HUES6 (cell line): ENCODE measurements around the gene DCST1.

Source experiments
- H3K27ac ChIP-seq: 2 replicates; pipeline ENCODE4 v1.7.0; 2013; ENCODE audit warnings: low read depth, mild to moderate bottlenecking, low read length, inconsistent platforms
- H3K27me3 ChIP-seq: 2 replicates; pipeline ENCODE4 v1.6.1; 2013; ENCODE audit warnings: low read length; ENCODE audit not compliant: control insufficient read depth, insufficient read depth
- H3K36me3 ChIP-seq: 2 replicates; pipeline ENCODE4 v1.6.1; 2013; ENCODE audit warnings: low read length; ENCODE audit not compliant: control insufficient read depth, insufficient read depth
- H3K4me1 ChIP-seq: 2 replicates; pipeline ENCODE4 v1.6.1; 2013; ENCODE audit warnings: low read length; ENCODE audit not compliant: control insufficient read depth, insufficient read depth
- H3K4me3 ChIP-seq: 2 replicates; pipeline ENCODE4 v1.5.1; 2013; ENCODE audit warnings: low read depth, low read length
- H3K9ac ChIP-seq: one replicate; pipeline ENCODE4 v1.6.1; 2013; ENCODE audit warnings: mild to moderate bottlenecking, low read length
- H3K9me3 ChIP-seq: 2 replicates; pipeline ENCODE4 v1.6.1; 2013; ENCODE audit warnings: low read depth, low read length; ENCODE audit not compliant: control insufficient read depth, insufficient read depth

The DCST1 gene

DNA sequence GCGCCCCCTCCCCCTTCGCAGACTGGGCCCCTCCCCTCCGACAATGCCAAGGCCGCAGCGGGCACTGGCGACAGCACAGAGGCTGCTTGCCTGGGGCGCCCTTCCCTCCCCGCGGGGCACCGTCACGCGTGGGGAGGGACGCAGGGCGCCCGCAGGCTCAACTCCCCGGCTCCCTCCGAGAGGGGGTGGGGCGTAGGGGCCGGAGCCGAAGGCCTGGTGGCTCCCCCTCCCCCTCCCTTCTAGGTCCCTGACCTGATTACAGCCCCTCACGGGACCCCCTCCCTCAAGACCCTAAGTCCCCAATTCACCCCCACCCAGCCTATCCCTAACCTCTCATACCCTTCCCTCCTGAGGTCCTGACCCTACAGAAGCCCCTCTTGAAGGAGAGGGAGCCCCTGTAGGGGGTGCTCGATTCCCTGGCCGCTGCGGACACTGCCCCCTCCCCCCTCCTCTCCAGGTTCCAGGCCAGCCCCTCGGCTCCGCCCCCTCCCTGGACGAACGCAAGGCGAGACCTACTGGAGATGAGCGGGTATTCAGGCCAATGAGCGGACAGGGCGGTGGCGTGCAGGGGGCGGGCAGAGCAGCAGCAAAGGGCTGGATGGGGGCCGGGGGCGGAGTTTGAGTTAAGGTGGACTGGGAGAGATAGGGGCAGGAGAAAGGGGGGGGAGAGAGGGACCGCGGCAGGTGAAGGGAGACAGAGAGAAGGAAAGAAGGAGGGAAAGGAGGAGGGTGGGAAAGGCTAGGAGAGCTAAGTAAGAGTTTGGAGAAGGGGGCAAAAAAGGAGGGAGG lies 31.8 kb upstream of the DCST1 start:
- Histone ChIP-seq H3K4me1 (peaks cover 23% of the 10 kb centered on the region), H3K27me3 (no peaks in the 10 kb centered on the region), H3K9ac (peak overlapping the region; percentile 71)

DNA sequence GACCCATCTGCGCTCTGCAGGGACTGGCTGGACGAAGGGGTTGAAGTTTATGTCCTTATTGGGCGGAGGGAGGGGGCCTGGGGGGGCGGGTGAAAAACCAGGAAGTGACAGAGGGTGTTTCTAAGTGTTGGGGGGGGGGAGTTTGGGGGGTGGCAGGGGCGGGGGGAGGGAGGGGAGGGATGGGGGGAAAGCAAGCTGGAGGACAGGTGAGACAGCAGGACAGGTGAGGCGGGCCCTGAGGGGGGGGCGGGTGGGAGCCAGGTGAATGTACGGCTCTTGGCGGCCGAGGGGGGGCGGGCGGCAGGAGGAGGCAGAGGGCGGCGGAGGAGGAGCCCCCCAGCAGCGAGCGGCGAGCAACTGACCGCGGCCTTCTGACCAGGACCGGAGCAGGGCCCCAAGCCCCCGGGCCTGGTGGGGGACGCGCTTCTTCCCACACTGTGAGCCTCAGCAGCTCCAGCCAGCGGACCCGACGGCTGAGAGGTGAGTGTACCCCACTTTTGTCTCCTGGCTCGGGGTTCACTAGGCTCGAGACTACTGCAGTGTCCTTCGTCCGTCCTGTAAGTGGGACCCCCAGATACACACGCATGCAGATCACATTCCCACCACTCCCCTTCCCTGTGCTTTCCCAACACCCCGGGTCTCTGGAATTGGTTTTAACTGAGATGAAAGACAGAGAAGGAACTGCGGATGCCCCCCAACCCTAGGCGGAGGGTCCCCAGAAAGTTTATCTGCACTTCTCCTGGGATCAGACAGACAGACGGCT lies 31.0 kb upstream of the DCST1 start, which contains the start of gene ZBTB7B:
ZBTB7B (plus strand) TSS at position 339 of the 763 bp plus-strand sequence. CDS start 11,859 bp downstream, outside the sequence.
- no peaks in the 10 kb centered on the region for H3K36me3 ChIP-seq
- H3K4me3 ChIP-seq = peak within 1 kb of the TSS; percentile 99
- H3K4me1 ChIP-seq = peaks cover 23% of the 10 kb centered on the region
- H3K9ac ChIP-seq = peak within 1 kb of the TSS; percentile 80
- no peaks in the 10 kb centered on the region for H3K9me3 ChIP-seq
- H3K27me3 ChIP-seq = no peaks in the 10 kb centered on the region
- H3K27ac ChIP-seq = peak within 1 kb of the TSS; percentile 90; the same call in 1 of the 2 replicates

More for the DNA sequence above, 31.8 kb upstream of the DCST1 start:
- Histone ChIP-seq H3K4me3 (peak overlapping the region; percentile 68), H3K27ac (peak overlapping the region; percentile 90; the same call in 1 of the 2 replicates), H3K9me3 (no peaks in the 10 kb centered on the region), H3K36me3 (no peaks in the 10 kb centered on the region)

DNA sequence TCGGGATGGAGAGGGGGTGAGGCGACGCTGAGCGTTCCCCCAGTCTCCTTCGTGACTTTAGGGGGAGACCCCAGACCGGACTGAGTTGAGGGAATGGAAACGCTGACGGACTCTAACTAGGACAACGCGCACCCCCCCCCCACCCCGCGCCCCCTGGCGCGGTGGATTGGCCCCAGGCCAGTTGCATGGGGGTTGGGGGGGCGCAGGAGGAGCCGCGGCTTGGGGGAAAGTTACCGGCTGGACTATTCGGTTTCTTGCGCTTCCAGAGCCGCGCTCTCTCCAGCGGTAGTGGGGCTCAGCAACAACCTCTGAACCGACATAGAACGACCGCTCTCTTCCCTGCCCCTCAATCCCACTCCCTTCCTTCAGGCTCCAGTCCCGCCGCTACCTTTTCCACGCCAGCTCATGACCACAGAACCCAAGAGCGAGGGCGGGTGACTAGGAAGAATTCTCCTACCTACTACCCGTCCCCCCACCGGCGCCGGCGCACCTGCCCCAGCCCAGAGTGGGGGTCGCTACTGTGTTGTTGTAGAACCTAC lies 30.3 kb upstream of the DCST1 start:
- Histone ChIP-seq H3K27ac (peak overlapping the region; percentile 34; the same call in 1 of the 2 replicates), H3K9ac (peak overlapping the region; percentile 80), H3K9me3 (no peaks in the 10 kb centered on the region), H3K4me3 (peak overlapping the region; percentile 99), H3K27me3 (no peaks in the 10 kb centered on the region), H3K36me3 (no peaks in the 10 kb centered on the region), H3K4me1 (peaks cover 28% of the 10 kb centered on the region)

DNA sequence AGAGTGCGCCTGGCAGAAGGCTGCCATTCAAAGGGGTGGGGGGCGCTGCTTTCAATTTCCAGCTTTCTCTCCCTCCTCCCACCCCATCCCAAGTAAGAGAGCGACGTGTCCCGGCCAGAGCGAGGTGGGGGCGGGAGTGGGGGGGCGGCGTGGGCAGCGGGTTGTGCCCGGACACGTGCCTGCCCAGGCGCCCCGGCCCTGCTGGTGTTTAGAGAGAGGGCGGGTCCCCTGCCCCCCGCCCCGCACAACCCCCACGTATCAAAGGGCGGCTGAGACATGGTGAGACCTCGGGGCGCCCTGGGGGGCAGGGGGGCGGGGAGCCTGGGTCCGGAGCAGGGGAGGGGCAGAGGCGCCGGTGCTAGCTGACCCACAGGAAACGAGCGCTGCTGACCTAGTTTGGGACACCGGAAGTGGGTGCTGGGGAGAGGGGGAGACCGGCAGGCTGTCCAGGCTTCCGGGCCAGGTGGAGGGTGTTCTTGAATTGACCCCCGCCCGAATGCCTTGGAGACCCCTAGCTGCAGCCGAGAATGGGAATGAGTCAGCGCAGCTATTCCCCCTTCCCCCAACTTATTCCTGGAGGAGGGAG lies 29.8 kb upstream of the DCST1 start:
- Histone ChIP-seq H3K4me1 (peaks cover 30% of the 10 kb centered on the region), H3K27ac (peak overlapping the region; percentile 34), H3K27me3 (no peaks in the 10 kb centered on the region), H3K9ac (peak overlapping the region; percentile 79), H3K4me3 (peak overlapping the region; percentile 99), H3K36me3 (no peaks in the 10 kb centered on the region), H3K9me3 (no peaks in the 10 kb centered on the region)

DNA sequence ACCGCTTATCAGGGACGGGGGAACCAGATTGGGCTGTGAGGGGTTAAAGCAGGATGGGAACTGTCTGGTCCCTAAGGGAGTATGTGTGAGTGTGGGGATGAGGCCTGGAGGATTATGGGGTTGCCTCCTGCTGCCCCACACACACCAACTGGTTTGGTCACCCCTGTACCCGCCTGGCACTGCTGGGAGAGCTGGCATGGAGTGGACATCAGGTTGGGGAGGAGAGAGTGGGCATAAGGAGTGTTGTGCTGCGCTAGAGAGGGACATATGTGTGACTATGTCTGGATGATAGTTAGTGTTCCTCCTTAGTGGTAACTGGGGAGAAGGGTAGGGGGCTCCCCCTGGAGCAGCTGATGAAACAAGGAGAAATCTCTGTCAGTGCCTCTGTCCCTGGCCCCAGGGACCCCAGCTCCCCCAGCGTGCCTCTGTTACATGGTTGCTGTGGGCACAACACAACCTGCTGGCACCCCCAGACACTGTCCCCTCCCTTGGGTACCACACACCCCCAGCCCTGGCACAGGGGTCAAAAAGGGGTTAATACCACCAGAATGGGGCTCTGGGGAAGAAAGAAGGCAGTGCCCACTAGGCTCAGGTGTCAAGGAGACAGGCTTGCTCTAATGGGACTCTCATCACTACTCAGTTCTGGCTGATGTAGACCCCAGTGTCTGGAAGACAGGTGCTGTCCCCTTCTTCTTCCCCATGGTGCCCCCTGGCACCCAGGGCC lies 29.1 kb upstream of the DCST1 start:
- Histone ChIP-seq H3K36me3 (no peaks in the 10 kb centered on the region), H3K9me3 (no peaks in the 10 kb centered on the region), H3K27me3 (no peaks in the 10 kb centered on the region), H3K4me1 (peaks cover 31% of the 10 kb centered on the region), H3K27ac (peak overlapping the region; percentile 34), H3K9ac (peak overlapping the region; percentile 12), H3K4me3 (peak overlapping the region; percentile 99)

DNA sequence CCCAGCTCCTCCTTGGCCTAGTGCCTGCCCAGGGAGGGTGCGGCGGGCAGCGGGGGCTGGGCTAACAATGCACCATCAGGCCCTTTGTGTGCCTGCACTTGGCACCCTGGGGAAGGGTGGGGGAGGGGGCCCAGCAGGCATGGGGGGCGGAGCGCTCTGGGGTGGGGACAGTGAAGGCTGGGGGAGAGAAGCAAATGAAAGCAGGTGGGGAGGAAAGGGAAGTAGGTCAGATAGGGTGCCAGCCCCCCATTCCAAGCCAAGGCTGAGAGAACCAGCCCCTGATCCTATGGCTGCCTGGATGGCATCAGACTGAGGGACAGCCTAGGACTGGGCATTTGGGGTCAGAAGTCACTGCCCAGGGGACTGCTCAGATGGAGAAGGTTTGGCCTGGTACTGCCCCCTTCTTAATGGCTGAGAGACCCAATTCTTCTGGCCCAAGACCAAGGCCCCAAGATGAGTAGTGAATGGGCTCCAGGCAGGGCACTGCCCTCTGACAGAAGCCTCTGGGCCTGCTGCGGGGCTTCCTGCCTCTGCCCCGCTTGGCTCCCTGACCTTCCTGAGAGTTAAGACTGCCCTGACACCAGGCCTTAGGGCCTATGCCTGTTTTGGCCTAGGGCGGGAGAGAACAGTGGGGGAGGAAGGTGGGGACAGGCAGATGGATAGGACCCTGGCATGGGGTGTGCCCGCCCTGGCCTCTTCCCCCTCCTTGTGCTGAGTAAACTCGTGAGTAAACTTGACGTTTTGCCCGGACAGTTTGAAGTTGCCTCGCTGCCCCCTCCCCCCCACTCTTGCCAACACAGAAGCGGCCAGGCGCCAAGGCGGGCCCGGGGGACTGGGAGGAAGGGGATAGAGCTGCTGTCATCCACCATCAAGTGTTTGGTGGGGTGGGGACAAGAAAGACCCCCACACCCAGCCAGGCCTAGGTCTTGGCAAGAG lies 28.3 kb upstream of the DCST1 start:
- Histone ChIP-seq H3K9me3 (no peaks in the 10 kb centered on the region), H3K4me3 (peak overlapping the region; percentile 99; the same call in 1 of the 2 replicates), H3K27me3 (no peaks in the 10 kb centered on the region), H3K9ac (no peak overlapping the region), H3K36me3 (no peaks in the 10 kb centered on the region), H3K4me1 (peaks cover 32% of the 10 kb centered on the region), H3K27ac (no peak overlapping the region)

DNA sequence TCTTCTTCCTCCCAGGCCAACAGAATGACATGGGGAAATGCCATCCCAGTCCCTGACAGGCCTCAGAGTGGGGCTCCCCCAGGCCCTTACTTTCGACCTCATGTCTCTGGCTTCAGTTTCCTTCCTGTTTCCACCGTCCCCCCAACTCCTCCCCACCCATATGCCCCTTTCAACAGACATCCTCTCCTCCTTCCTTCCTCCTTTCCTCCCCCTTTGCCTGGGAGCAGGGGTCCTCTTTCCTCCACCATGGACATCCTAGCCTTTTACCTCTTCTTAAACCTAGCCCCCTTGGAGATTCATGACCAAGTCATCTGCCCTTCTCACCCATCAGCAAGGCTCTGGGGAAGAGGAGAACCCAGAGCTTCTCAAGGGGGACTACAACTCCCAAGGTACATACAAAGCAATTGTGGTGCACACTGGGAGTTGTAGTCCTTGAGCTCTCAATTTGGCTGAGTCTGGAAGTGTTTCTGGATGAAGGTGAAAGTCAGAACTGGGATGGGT lies 27.0 kb upstream of the DCST1 start:
- Histone ChIP-seq H3K9ac (no peak overlapping the region), H3K4me1 (peaks cover 34% of the 10 kb centered on the region), H3K27me3 (no peaks in the 10 kb centered on the region), H3K36me3 (no peaks in the 10 kb centered on the region), H3K9me3 (no peaks in the 10 kb centered on the region), H3K4me3 (no peak overlapping the region), H3K27ac (no peak overlapping the region)

DNA sequence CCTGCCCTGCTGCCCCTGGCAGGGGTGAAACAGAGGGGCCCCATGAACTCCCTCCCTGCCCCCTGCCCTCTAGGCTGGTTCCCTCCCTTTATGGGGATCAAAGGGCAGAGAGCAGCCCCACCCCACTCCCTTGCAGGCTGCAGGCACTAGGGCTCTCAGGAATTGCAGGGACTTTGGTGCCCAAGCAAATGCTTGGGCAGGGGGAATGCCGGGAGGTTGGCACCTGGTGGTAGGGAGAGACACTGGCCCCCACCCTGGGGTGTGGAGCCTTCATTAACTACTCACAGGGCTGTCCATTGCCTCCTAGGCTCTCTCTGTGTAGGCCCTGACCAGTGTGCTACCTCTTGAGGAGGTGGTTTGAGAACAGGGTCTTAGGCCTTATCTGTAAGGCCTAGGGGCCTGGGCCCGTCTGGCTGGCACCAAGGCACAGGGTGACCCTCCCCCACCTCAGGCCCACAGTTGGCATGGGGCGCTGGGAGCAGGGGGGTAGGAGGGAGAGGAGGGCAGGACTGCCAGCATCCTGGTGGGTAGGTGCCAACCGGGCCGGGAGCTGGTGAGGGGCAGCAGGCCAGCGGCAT lies 26.3 kb upstream of the DCST1 start:
- no peaks in the 10 kb centered on the region for H3K27me3 ChIP-seq
- no peaks in the 10 kb centered on the region for H3K36me3 ChIP-seq
- no peak overlapping the region for H3K27ac ChIP-seq
- peaks cover 41% of the 10 kb centered on the region for H3K4me1 ChIP-seq
- no peak overlapping the region for H3K4me3 ChIP-seq
- no peaks in the 10 kb centered on the region for H3K9me3 ChIP-seq
- no peak overlapping the region for H3K9ac ChIP-seq

DNA sequence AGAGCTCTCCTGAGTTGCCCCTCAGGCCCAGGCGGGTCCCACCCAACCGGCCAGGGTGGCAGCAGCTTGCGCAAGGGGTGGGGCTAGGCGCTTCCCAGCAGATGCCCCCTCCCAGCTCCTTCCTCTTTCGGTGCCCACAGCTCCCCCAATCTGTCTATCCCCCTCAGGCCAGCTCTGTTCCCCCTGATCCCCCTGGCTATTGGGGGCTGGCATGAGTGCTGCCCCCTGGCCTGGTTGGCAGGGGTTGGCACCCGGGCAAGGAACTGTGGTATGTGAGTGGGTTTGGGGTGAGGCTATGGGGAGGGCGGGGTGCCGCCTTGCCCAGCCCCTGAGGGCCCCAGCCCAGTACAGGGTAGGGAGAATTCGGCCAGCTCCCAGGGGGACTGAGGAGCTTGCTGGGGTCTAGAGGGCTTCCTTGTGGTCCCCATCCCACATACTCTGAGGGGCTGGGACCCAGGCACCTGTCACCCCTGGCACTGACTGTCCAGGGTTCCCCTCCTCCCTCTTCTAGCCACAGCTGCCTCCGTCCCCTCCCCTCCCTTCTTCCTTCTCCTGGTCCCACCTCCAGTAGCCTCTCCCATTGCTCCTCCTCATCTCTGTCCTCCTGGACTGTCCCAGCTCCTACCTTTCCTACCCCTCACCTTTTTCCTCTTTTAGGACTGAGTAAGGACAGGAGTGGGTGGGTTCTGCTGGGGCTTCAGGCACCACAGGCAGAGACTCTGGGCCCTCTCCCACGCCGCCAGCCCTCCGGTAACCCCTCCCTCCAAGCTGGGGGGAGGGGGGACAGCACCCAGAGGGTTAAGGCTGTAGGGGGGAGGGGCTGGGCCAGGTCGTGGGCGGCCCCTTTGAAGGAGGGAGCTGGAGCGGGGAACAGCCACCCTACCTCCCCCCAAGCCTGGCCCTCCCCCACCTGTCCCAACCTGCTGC lies 25.3 kb upstream of the DCST1 start:
- Histone ChIP-seq H3K27ac (no peak overlapping the region), H3K9me3 (no peaks in the 10 kb centered on the region), H3K36me3 (no peaks in the 10 kb centered on the region), H3K4me1 (peaks cover 50% of the 10 kb centered on the region), H3K4me3 (peak overlapping the region; percentile 6; the same call in 1 of the 2 replicates), H3K27me3 (no peaks in the 10 kb centered on the region), H3K9ac (no peak overlapping the region)
